Sciatic nerve (tissue), 2 donors: Measurements from ENCODE around the gene GGA1. TPM values are rescaled to one million over a fixed set of nuclear protein-coding genes. Genes with fewer than 3 reads are reported as not detected.

Source experiments
- ATAC-seq: fragments of 200-7000 bp; cut with Tn5 transposase; one replicate; pipeline ENCODE4 v1.9.1; 2020; ENCODE audit warnings: mild to moderate bottlenecking, moderate library complexity
- DNase-seq: peaks from one replicate; pipeline ENCODE4 v3.0.0-alpha.2; 2020; ENCODE audit warnings: low spot score
- intact Hi-C: fragments of 100-400 bp; cut with DNase I; formaldehyde crosslinking; loops from one replicate; pipeline ENCODE4 v1.14.2; 2022
- total RNA-seq: library from RNA; stranded (reverse); fragmentation: NEBNext Ultra II Directional; extraction: Animal tissue kit (Norgen Biotek cat#: 25700); gene quantifications from one replicate; pipeline ENCODE4 v1.2.1, GENCODE V29; 2021
- donor health status: DM: no; HTN: no; CAD: no.
- donor health status: DM: no; HTN: no; CAD: no.

GGA1 gene
- total RNA-seq, 1 donor from 2014 or later: 71.2 TPM

DNA sequence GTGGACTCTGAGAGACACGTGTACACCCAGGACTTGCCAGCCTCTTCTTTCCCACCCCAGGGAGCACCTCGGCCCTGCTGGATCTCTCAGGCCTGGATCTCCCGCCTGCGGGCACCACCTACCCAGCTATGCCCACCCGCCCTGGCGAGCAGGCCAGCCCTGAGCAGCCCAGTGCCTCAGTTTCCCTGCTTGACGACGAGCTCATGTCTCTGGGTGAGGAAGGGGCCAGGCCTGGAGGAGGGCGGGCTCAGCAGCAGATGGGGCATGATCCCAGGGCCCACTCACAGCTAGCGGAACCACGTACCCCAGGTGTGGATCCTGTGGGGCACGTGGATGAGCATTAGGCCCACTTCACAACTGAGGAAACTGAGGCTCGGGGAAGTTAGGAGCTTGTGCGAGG is 17.1 kb downstream of the GGA1 start:
- intact Hi-C loops: no loop called here
- DNase-seq (no peak), ATAC-seq (no peak)

DNA sequence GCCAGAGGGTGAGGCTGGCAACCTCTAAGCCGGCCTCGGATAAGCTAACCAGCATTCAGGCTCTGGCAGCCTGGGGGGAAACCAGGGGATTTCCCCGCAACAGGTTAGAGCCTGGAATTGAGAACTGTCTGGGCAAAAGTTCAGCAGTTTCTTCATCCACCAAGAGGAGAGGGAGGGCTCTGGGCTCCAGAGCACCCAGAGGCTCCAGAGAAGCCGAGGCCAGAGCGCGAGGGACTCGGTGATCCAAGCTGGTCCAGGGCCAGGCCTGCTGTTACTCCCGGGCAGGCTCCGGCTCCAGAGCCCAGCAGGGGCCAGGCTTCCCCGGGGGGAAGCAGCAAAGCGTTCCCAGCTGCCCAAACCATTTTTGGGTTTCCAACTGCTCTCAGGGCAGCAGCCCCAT is 17.5 kb downstream of the GGA1 start:
- intact Hi-C loops: no loop called here
- peak; percentile 75 for ATAC-seq
- no peak for DNase-seq

DNA sequence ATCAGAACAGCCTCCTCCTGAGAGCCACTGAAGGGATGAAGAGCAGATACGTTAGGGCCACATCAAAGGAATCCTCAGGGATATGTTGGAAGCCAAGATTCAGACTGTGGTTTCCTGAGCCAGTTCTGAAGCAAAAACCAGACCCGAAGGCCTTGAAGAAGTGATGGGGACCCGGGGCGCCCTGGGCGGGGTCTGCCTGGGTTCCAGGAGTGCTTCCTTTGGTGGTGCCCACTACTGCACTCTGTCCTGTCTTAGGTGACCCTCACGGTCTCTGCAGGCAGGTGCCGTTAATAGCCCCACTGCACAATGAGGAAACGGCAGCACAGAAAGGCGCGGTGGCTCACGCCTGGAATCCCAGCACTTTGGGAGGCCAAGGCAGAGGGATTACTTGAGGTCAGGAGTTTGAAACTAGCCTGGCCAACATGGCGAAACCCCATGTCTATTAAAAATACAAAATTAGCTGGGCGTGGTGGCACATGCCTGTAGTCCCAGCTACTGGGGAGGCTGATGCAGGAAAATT is 18.0 kb downstream of the GGA1 start:
- no peak for ATAC-seq
- intact Hi-C loops: no loop called here
- no peak for DNase-seq

DNA sequence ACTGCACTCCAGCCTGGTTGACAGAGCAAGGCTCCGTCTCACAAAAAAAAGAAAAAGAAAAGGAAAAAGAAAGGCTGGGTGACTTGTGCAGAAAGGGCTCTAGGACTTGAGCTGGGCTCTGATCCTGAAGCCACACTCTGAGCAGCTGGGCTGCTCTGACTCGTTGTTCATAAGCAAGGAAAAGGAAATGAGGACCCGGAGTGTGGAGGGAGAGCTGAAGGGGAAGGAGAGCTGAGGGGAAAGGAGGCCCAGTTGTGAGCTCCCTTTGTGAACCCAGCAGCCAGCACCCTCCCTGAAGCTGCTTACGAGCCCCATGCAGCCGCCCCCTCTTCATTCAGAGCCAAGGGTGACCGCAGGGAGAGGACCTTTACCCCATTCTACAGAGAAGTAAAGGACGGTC is 18.5 kb downstream of the GGA1 start:
- DNase-seq: no peak
- peak; percentile 2 for ATAC-seq
- intact Hi-C loops: no loop called here

DNA sequence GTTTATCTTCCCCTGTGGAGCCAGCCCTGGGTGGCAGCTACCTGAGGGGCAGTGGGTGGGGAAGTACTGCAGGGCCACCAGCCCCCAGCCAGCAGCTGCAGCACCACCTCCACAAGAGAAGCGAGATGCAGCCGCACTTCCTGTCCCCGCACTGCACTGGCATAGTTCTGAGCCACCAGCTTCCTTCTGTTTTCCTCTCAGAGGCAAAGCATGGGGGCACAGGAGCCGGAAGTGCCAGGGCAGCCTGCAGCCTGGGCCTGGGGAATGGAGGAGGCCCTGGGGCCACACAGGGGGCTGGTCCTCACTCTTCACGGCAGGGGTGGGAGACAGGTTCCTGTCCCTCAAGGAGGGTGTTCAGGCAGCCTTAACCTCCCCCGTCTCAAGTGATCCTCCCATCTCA is 18.9 kb downstream of the GGA1 start:
- intact Hi-C loops: no loop called here
- DNase-seq (no peak), ATAC-seq (no peak)

DNA sequence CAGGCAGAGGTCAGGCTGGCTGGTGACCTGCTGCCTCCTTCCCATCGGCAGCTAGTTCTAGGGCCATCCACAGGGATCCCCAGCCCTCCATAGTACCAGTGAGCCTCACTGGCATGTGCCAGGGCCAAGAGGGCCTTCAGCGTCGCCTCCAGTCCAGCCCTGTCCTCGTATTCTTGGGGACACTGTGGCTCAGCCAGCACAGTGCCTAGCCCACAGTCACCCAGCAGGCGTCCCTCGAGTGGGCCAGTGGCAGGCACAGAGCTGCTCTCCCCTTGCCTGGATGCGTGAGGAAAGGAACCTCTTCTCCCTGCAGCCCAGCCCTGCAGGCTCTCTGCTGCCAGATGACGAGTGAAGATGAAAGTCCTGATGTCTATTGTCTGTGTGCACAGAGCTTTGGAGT is 20.2 kb downstream of the GGA1 start:
- ATAC-seq: no peak
- intact Hi-C loops: no loop called here
- DNase-seq: no peak

DNA sequence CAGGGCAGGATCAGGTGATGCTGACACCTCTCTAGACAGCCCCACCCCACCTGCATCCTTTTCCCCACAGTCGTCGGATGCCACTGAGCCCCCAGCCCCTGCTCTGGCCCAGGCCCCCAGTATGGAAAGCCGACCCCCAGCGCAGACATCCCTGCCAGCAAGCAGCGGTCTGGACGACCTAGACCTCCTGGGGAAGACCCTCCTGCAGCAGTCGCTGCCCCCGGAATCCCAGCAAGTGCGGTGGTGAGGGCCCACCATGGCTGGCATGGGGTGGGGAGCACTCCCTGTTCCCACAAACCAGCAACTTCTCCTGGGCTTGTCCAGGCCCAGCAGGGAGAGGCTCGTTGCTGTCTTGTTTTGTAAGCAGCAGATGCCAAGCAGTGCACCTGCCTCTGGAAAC is 21.3 kb downstream of the GGA1 start:
- intact Hi-C loops: no loop called here
- ATAC-seq (no peak), DNase-seq (no peak)

DNA sequence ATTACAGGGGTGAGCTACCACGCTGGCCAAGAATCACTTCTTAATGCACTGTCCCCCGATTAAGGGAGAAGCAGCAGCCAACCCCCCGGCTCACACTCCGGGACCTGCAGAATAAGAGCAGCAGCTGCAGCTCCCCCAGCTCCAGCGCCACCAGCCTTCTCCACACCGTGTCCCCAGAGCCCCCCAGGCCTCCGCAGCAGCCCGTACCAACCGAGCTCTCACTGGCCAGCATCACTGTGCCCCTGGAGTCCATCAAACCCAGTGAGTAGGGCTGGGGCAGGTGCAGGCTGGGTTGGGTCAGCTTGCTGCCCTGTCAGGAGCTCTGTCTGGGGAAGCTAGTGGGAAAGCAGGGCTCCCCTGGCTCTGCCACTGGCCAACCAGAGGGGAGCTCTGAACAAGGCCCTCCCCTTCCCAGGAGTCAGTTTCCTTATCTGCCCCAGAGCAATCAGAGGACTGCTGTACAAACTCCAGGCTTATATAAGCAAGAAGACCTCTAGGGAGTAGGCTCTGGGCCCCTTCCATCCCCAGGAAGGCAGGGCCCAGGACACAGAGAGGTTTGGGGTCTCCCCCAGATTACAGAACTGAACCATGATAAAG is 22.3 kb downstream of the GGA1 start:
- DNase-seq: no peak
- ATAC-seq: no peak
- intact Hi-C loops: no loop called here

DNA sequence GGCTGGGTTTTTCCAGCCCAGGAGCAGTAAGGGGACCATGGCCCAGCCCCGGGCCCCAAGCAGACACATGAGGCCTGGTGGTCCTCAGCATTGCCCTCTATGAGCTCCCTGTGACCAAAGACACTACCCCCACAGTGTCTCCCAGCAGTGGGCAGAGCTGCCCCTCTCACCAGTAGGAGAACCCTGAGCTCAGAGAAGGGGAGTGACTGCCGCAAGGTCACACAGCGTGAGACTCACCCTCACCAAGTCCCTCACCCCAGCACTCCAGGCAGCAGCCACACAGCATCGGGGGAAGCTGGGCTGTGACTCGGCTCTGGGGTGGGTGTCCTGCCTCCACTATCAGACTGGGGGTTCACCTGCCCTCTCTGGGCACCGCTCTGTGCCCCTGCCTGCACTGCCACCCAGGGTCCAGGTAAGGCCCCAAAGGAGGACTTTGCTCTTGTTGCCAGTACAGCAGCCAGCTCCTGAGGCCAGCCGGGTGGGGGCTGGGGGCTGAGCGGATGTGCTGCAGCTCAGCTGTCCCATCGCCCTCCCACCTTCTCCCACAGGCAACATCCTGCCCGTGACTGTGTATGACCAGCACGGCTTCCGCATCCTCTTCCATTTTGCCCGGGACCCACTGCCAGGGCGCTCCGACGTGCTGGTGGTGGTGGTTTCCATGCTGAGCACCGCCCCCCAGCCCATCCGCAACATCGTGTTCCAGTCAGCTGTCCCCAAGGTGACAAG is 23.0 kb downstream of the GGA1 start:
- no peak for DNase-seq
- ATAC-seq: no peak
- intact Hi-C loops: no loop called here

DNA sequence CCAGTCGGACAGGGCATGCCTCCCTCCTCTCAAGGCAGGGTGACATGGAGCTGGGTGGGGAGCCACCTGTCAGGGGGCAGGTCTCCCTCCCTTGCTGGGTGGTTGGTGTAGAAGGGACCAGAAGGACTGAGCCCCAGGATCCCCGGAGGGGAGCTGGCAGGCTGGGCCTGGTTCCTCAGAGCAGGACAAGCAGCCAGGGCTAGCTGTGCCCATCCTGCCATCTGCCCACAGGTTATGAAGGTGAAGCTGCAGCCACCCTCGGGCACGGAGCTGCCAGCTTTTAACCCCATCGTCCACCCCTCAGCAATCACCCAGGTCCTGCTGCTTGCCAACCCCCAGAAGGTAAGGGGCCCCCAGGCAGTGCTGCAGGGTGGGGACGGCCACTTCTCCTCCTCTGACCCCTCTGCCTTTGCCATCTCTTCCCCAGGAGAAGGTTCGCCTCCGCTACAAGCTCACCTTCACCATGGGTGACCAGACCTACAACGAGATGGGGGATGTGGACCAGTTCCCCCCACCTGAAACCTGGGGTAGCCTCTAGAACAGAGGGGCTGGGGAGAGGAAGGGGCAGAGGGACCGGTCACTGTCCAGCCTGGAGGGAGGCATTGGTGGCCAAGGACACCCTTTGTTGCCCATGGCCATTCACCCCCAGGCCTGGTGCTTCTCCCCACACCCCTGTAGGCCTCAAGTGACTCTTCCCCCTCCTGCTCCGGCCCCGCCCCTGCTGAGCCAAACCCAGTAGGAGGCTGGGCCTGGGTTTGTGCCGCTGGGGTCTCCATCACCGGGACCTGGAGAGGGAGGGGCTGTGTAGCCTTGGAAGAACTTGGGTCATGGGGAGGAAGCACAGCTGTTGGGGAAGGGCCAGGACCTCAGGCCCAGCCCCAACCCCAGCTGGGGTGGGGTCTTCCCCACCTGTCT is 23.8 kb downstream of the GGA1 start:
- intact Hi-C loops: no loop called here
- DNase-seq (no peak), ATAC-seq (no peak)

DNA sequence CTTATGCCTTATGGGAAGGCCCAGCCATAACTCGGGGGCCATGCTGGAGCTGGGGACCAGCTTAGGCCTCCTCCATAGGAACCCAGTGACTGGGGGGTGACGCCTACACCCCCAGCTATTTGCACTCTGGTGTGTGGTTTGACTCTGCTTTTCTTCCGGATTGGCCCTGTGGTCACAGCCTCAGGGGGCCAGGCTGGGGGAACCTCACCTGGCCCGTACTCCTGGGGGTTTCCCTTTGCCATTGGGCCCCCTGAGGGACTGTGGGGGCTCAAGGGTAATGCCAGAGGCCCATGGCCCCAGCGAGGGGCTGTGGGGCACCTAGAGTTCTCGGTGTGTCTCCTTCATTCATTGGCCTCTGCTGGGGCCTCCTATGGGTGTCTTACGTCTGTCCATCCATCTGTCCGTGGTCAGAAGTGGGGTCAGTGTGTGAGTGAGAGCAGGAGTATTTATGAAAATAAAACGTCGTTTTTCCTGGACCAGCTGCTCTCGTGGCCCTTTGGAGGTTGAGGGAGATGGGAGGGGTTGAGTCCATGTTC is 24.5 kb downstream of the GGA1 start:
- ATAC-seq: peak; percentile 0
- intact Hi-C loops: no loop called here
- DNase-seq: no peak

DNA sequence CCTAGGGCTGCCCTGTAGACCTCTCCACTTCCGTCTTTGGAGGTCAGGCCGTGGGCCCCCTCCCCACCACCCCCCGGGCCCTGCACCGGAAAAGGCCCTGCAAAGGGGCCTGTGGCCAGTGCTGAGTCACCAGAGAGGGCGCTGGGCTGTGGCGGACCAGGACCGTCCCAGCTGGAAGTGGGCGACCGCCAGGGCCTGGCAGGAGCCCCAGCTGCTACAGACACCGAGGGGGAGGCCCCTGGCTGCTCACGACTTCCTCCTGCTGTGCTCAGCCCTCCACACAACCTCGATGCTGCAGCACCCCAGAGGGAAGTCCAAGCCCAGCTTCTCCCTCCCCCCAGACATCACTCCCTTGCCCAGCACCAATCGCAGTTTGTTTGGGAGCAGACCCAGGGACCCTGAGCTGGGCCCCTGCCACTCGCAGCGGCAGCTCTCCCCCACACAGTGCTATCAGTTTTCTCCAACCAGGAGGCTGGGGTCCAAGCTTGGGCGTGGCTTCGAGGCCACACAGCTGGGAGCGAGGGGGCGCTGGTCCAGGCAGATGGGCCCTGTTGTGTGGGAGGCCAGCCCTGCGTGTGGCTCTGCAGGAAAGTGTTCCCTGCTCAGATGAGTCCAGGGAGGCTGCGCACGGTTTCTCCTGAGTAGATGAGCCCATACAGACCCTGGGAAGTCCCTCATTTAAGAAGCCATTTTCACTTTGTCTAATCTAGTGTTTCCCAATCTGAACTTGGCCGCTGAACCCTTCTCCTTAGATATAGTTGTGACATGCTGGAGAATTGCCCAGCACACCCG is 25.2 kb downstream of the GGA1 start:
- DNase-seq (peak; percentile 90), ATAC-seq (peak; percentile 89)
- intact Hi-C loops: no loop called here

DNA sequence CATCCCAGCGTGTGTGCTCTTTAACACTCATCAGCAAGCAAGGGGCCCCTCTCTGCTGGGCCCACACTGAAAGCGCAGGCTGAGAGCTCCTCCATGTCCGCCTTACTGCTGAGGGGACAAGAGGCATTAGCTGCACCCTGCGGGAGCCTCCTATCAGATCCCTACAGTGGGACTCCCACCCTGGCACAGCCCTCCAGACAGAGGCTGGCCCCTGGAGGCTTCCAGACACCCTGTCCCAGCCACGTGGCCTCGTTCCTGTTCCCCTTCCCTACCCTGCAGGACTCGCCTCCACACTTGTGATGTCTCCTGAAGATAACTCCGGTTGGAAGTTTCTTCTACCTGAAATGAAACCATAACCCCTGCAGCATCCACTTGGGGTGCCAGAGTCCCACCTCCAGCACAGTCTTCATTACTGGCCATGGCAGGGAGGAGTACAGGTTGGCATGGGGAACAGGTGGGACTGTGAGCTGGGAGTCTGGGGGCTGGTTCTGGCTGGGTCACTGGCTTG is 25.8 kb downstream of the GGA1 start:
- ATAC-seq: peak; percentile 19
- no peak for DNase-seq
- intact Hi-C loops: no loop called here

DNA sequence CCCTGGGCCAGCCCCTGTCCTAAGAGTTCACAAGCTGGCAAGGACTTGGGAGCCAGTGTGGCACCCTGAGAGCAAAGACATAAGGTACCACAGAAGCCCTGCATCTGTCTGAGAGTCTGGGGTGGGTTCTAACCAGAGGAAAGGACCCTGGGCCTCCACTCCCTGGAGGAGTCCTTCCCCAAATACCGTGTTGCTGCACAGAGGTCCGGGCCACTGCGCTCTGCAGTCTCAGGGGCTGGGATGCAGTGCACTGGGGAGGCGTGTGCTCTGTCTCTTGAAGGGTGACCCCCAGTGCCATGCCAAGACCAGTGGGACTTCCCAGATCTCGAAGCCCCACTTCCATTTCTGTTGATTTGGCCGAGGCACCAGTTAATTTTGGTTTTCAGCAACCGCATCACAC is 26.5 kb downstream of the GGA1 start:
- intact Hi-C loops: no loop called here
- no peak for ATAC-seq
- no peak for DNase-seq

DNA sequence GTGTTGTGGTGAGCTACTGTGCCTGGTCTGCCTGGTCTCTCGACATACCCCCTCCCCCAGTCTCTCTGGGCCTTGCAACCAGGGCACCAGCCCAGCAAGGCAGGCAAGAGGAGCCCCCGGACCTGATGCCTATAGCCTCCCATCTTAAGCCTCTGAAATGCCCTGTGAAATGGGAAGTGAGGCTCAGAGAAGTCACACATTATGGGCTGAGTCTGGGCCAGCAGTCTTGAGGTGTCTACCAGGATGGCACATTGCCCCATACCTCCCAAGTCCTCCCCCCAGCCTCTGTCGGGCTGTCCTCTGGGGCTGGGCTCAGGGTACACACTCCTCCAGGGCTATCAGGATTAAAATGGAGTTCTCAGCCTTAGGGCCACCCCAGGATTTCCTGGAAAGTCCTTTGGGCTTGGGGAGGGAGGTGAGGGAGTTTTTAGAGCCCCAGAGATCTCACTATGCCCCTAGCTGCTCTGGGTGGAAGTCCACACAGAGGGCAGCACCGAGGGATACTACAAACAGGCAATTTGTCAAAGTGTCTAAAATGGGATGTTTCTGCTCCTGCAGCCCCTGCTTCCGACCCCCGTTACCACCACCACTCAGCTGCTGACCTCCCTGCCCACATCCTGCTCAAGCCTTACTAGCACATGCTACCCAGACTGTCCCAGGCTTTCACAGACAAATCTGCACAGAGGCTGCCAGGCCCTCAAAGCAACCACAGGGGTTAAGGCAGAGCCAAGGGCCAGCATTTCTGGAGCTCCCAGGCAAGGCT is 27.7 kb downstream of the GGA1 start:
- intact Hi-C loops: no loop called here
- no peak for DNase-seq
- ATAC-seq: no peak

DNA sequence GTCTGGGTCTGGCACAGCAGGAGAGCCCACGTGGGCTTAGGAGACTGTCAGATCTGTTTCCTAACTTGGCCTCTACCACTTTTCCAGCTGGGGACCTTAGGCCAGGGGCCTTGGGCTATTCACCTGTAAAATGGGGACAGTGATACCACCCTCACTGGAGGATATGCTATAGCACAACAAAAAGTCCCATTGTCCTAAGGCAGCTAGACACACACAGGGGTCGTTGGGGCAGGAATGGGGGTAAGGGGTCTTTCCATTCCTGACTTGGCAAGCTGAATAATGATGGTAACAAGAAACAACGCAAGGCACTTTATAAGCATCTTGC is 28.3 kb downstream of the GGA1 start:
- DNase-seq (no peak), ATAC-seq (no peak)
- intact Hi-C loops: no loop called here

DNA sequence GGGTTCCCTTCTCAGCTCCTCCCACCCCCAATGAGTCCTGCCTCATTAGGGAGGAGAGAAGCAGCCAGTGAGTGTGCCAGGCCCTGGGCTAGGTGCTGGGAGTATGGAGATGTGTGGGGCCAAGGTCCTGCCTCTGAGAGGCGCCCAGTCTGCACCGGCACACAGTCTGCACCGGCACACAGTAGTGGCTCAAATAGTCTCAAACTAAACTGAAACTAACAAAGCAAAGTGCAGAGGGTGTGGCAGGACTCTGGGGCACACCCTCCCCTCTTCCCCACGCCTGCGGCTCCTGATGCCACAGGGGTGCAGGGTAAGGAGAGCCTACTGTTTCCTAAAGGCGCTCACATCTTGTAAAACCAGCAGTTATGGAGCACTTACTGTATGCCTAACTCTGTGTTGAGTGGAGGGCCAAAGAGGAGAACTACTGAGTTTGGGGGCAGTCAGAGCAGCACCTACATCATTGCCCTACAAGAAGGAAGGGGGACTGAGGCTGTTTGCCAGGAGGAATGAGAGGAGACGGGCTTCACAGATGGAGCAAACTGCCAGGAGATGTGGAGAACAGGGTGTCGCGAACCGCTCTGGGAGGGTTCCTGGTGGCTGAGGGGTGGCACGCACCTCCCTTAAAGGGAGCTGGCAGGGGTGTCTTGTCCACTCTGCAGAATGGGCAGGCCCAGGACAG is 29.9 kb downstream of the GGA1 start:
- ATAC-seq (no peak), DNase-seq (no peak)
- intact Hi-C loops: no loop called here
